Calu3 (cell line): ENCODE measurements around the gene TAF1A. TPM values are rescaled to one million over a fixed set of nuclear protein-coding genes. Genes with fewer than 3 reads are reported as not detected.

ENCODE experiments used
- BruUV-seq: library from RNA; stranded (reverse); fragments of 400-500 nt; replicated peaks from 2 replicates; lab custom pipeline; 2021; lab: Mats Ljungman, UMichigan
- CTCF ChIA-PET: fragments of 300-600 bp; sonication (Branson Sonifier 250); formaldehyde crosslinking; loops from one replicate; lab custom pipeline; 2022; ENCODE audit warnings: antibody characterized with exemption; lab: Charles Lee
- DNase-seq: peaks from one replicate; pipeline ENCODE4 v3.0.0; 2022
- H3K27ac Mint-ChIP-seq: one replicate; pipeline ENCODE4 v1.8.0; 2022; ENCODE audit warnings: mixed read lengths; ENCODE audit not compliant: unreplicated experiment
- H3K27me3 Mint-ChIP-seq: one replicate; pipeline ENCODE4 v1.8.0; 2022; ENCODE audit warnings: mixed read lengths; ENCODE audit not compliant: unreplicated experiment
- H3K36me3 Mint-ChIP-seq: one replicate; pipeline ENCODE4 v1.8.0; 2022; ENCODE audit warnings: mild to moderate bottlenecking, moderate library complexity, mixed read lengths; ENCODE audit not compliant: insufficient read depth, unreplicated experiment
- H3K4me1 Mint-ChIP-seq: one replicate; pipeline ENCODE4 v1.8.0; 2022; ENCODE audit warnings: mild to moderate bottlenecking, low read depth, mixed read lengths; ENCODE audit not compliant: unreplicated experiment
- H3K4me3 Mint-ChIP-seq: one replicate; pipeline ENCODE4 v1.8.0; 2022; ENCODE audit warnings: mild to moderate bottlenecking, low read depth, moderate library complexity, mixed read lengths; ENCODE audit not compliant: unreplicated experiment
- H3K9me3 Mint-ChIP-seq: one replicate; pipeline ENCODE4 v1.8.0; 2022; ENCODE audit warnings: low read depth, mixed read lengths; ENCODE audit not compliant: unreplicated experiment
- intact Hi-C: fragments of 100-400 bp; cut with micrococcal nuclease; formaldehyde crosslinking; loops from one replicate; pipeline ENCODE4 v1.10.0; 2022; ENCODE audit not compliant: unreplicated experiment
- total RNA-seq: library from RNA; stranded (reverse); gene quantifications from 2 replicates; pipeline ENCODE4 v1.2.3, GENCODE V29; 2022
- TF ChIP-seq, protein P1 (sequence below): fragments of 200-600 bp; IDR thresholded peaks from one replicate; pipeline ENCODE4 v1.8.0; 2022; ENCODE audit warnings: antibody characterized with exemption; ENCODE audit not compliant: unreplicated experiment

The TAF1A gene
- total RNA-seq, 1 experiment from 2014 or later: 16.4 TPM

- Mint-ChIP-seq H3K4me3 (no peak overlapping the region), H3K27ac (no peak overlapping the region), H3K27me3 (no peaks in the 10 kb centered on the region), H3K4me1 (no peaks in the 10 kb centered on the region), H3K9me3 (no peaks in the 10 kb centered on the region), H3K36me3 (no peaks in the 10 kb centered on the region)
- no peak for DNase-seq
- TF ChIP-seq, protein P1, sequence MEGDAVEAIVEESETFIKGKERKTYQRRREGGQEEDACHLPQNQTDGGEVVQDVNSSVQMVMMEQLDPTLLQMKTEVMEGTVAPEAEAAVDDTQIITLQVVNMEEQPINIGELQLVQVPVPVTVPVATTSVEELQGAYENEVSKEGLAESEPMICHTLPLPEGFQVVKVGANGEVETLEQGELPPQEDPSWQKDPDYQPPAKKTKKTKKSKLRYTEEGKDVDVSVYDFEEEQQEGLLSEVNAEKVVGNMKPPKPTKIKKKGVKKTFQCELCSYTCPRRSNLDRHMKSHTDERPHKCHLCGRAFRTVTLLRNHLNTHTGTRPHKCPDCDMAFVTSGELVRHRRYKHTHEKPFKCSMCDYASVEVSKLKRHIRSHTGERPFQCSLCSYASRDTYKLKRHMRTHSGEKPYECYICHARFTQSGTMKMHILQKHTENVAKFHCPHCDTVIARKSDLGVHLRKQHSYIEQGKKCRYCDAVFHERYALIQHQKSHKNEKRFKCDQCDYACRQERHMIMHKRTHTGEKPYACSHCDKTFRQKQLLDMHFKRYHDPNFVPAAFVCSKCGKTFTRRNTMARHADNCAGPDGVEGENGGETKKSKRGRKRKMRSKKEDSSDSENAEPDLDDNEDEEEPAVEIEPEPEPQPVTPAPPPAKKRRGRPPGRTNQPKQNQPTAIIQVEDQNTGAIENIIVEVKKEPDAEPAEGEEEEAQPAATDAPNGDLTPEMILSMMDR: no peak
- CTCF ChIA-PET: no interaction called here
- intact Hi-C loops: no loop called here
- BruUV-seq: no TSS peak
These were observed 7.0 kb upstream of the TAF1A start for GRCh38 chr1:222596696-222597095.

GRCh38 chr1:222594789-222595188, 5.1 kb upstream of the TAF1A start:
- no peak for DNase-seq
- CTCF ChIA-PET: no interaction called here
- BruUV-seq: no TSS peak
- peaks cover 7% of the 10 kb centered on the region for H3K36me3 Mint-ChIP-seq
- no peak overlapping the region for H3K4me3 Mint-ChIP-seq
- intact Hi-C loops: no loop called here
- H3K4me1 Mint-ChIP-seq: peaks cover 9% of the 10 kb centered on the region
- H3K9me3 Mint-ChIP-seq: no peaks in the 10 kb centered on the region
- no peak overlapping the region for H3K27ac Mint-ChIP-seq
- H3K27me3 Mint-ChIP-seq: no peaks in the 10 kb centered on the region
- TF ChIP-seq, protein P1: no peak

- Mint-ChIP-seq H3K36me3 (peaks cover 27% of the 10 kb centered on the region), H3K9me3 (no peaks in the 10 kb centered on the region), H3K27me3 (no peaks in the 10 kb centered on the region), H3K4me1 (peaks cover 23% of the 10 kb centered on the region), H3K4me3 (no peak overlapping the region), H3K27ac (no peak overlapping the region)
- intact Hi-C loops: no loop called here
- CTCF ChIA-PET: no interaction called here
- BruUV-seq: no TSS peak
- TF ChIP-seq, protein P1: no peak
- no peak for DNase-seq
These were observed 2.4 kb upstream of the TAF1A start for GRCh38 chr1:222592171-222592570.

- H3K27ac Mint-ChIP-seq: no peak overlapping the region
- intact Hi-C loops: no loop called here
- H3K36me3 Mint-ChIP-seq: peaks cover 41% of the 10 kb centered on the region
- BruUV-seq: no TSS peak
- CTCF ChIA-PET: no interaction called here
- H3K4me3 Mint-ChIP-seq: no peak overlapping the region
- H3K27me3 Mint-ChIP-seq: no peaks in the 10 kb centered on the region
- H3K9me3 Mint-ChIP-seq: no peaks in the 10 kb centered on the region
- peaks cover 26% of the 10 kb centered on the region for H3K4me1 Mint-ChIP-seq
- no peak for DNase-seq
- TF ChIP-seq, protein P1: no peak
These were observed 1.6 kb downstream of the TAF1A start for GRCh38 chr1:222588135-222588534.
